Hematopoietic multipotent progenitor cell treated with erythropoietin and hydrocortisone succinate and interleukin-3 and kit ligand, for 17 days (in vitro differentiated cells): ENCODE results near the gene KRTAP2-3.
"Not testable (repeated sequence)": the region's sequence is repeated elsewhere in the genome, so short reads cannot be mapped to it uniquely, and the experiment has no call there.

Experiments used
- DNase-seq: peaks from one replicate; pipeline ENCODE4 v3.0.0-alpha.2; 2015; ENCODE audit warnings: low spot score

The KRTAP2-3 gene

DNA sequence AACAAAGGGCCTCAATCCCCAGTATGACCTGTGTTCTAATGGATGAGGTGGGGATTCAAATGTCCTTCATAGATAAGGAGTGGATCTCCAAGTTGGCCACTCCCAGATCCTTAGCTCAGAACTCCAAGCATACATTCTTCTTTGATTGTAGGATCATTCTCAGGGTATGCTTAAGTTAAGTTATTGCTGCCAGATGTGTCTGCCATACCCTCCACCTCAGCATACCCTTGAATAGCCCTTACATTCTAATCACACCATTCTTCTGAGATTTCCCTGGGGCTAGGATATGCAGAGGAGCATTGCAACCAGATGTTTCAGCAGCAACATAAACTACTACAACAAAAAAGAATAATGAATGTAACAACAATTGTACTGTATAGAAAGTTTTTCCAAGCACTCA, 7.4 kb upstream of the KRTAP2-3 start:
- DNase-seq = no peak

DNA sequence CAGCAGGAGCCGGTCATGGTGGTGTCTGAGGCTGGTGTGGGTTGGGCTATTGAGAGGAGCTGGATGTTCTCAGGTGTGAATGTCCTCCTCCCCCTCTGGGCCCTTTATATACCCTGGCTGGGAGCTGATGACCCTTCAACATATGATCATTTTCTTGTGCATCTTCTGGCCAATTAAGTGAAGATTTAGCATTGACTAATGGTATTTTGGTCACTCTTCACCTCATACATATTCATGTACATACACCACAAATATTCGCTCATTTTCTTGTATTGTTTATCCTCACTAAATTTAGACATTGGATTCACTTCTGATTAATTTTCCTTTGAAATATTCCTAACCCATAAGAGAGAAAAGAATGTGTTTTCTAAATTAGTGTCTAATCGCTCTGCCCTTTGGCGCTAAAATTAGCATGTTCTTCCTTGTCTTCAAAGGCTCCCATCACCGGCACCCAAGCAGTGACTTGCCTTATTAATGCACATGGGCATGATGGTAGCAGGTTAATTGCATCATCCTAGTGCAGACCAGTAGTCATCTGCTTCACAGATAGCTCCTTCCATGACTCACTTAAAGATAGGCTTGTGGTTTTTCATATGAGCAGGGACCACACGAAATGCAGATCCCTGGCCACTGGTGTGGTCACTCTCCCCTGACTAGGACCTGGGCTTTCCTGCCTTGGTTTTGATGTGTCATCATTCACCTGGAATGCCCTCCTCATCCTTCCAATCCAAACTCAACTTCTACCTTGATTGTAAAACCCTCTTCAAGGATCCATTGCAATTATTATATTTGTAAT, 6.1 kb upstream of the KRTAP2-3 start, which contains the start of gene KRTAP2-4:
Gene KRTAP2-4 (minus strand): TSS at position 51 of the 796 bp plus-strand sequence. CDS start 34 bp downstream, at position 17.
- no peak for DNase-seq

DNA sequence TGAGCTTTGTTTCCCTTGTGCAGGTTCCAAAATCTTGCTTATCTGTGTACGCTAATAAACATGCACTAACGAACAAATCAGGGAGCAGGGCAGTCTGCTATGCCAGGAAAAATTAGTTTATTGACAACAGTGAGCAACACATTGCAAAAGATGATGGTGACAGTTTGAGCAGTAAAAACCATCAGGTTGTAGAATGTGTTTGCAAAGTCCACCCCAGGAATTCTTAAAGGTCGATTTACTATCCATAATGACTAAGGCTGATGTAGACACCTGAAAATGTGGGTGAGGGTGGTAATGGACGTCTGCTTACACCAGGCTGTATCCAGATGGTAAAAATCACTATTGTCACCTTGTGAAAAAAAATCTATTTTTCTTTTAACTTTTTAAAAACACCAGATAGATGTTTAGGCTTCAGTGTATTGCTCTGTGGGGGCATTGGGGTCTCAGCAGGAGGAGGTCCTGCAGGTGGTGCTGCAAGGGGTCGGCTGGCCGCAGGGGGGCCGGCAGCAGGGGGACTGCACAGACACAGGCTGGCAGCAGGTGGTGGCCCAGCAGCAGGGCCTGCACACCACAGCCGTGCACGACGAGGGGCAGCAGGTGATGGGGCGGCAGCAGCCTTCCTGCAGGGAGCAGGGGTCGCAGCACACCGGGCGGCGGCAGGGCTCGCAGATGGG, 5.2 kb upstream of the KRTAP2-3 start:
- DNase-seq = not testable (repeated sequence)

DNA sequence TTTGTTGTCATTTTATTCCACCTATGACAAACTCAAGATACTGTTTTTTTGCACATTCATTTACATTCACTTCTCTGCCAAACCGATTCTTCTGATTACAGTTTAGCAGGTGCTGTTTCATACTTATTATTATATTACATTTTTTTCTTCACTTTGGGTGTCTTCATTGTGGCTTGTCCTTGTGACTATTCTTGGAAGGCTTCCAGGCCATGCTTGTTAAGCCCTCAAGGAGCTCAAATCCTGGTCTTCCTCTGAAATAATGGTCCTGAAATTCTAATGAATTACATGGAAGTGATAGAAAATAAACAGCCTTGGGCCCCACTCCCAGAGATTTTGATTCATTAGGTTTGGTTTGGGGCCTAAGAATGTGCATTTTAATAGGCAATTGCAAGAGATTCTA, 4.4 kb upstream of the KRTAP2-3 start:
- no peak for DNase-seq

DNA sequence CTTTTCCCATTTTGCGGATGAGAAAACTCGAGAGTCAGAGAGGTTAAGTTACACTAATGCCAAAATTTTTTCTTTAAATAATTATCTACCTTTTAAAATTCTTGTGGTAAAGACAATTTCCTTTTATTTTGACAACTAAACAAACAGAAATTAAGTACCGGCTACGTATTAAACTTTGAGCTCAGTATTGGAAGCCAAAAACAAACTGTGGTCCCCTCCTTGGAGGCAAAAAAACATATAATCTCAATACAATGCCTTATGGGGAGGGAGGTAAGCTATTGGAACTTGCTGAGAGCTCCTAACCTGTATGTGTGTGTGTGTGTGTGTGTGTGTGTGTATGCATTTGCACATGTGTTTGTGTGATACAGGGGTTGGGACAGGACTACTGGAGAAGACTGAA, 3.5 kb upstream of the KRTAP2-3 start:
- DNase-seq = no peak

DNA sequence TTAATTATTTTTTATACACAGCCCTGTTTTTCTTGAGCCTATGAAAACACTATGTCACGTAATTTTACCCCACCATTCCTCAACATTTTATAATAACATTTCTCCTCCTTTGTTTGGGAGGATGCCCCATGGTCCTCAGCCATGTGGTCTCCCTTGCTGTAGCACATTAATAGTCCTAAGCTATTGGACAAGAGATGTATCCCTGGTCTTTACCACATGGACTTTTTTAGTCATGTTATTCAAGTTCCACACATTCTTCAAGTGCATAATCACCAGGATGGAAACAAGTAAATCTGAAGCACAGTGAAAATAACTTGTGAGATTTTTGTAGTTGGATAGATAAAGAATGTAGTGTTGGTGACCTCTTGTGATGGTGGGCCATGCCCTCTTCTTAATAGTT, 2.0 kb upstream of the KRTAP2-3 start:
- no peak for DNase-seq

DNA sequence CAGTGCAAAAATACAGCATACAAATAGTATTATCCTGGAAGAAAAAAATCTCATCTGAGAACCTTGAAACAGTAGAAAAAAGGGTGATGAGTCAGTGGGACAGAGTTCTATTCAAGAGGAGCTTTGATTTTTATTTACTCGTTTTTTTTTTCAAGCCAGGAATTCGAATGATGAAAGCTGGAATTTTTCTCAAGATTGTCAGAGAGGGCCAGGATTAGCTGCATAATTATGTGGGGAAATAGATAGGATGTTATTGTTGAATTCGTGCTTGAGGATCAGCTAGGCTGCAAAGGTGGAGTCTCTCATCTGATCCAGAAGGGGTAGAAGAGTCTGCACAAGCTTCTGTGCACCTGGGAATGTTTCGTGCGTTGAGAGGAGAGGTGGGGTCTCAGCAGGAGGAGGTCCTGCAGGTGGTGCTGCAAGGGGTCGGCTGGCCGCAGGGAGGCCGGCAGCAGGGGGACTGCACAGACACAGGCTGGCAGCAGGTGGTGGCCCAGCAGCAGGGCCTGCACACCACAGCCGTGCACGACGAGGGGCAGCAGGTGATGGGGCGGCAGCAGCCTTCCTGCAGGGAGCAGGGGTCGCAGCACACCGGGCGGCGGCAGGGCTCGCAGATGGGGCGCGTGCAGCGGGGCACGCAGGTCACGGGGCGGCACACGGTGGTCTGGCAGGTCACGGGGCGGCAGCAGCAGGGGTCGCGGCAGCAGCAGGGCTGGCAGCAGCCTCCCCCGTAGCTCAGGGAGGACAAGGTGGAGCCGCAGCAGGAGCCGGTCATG, 450 bp downstream of the KRTAP2-3 start:
- not testable (repeated sequence) for DNase-seq

DNA sequence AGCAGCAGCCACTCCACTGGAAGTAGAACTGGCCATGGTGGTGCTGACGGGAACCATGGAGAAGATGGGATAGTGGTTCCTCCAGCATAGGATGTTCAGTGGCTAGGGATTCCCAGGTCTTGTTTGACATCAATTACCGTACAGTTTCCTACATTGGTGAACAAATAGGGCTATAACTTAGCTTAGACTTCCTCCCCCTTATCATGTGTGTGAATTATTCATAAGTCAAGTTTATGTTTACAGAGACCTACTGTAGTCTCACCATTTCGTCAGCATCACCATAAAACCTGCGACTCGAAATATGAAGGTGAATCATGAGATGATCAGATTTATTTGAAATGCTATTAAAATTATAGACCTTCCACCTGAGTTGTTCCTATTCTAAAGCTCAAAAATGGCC, 1.2 kb downstream of the KRTAP2-3 start:
- no peak for DNase-seq

DNA sequence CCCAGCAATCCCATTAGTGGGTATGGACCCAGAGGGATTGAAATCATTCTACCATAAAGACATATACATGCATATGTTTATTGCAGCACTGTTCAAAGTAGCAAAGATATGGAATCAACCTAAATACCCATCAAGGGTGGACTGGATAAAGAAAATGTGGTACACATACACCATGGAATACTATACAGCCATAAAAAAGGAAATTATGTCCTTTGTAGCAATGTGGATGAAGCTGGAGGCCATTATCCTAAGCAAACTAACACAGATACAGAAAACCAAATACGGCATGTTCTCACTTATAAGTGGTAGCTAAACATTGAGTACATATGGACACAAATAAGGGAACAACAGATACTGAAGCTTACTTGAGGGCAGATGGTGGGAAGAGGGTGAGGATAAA, 2.4 kb downstream of the KRTAP2-3 start:
- DNase-seq = no peak

DNA sequence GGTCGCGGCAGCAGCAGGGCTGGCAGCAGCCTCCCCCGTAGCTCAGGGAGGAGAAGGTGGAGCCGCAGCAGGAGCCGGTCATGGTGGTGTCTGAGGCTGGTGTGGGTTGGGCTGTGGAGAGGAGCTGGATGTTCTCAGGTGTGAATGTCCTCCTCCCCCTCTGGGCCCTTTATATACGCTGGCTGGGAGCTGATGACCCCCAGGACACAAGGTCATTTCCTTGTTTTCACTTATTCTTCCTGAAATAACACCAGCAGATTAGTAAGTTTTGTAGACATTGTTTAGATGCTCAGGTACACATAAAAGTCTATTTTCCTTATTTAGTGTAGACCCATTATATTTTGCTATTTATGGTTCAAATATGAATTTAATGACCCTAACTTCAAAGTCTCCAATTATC, 4.8 kb downstream of the KRTAP2-3 start, which contains the start of gene KRTAP2-2:
Gene KRTAP2-2 (minus strand): TSS at position 101 of the 400 bp plus-strand sequence. CDS start 19 bp downstream, at position 82.
- DNase-seq = not testable (repeated sequence)

DNA sequence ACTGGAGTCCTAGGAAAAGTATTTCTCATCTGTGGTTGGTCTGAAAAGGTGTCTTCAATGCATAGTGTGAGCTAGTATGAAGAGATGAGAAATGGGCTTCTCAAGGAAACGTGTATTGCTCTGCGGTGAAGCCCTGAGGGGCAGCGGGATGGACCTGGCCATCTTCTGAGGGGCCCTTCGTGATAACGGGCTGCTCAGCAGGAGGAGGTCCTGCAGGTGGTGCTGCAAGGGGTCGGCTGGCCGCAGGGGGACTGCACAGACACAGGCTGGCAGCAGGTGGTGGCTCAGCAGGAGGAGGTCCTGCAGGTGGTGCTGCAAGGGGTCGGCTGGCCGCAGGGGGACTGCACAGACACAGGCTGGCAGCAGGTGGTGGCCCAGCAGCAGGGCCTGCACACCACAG, 5.4 kb downstream of the KRTAP2-3 start:
- not testable (repeated sequence) for DNase-seq

DNA sequence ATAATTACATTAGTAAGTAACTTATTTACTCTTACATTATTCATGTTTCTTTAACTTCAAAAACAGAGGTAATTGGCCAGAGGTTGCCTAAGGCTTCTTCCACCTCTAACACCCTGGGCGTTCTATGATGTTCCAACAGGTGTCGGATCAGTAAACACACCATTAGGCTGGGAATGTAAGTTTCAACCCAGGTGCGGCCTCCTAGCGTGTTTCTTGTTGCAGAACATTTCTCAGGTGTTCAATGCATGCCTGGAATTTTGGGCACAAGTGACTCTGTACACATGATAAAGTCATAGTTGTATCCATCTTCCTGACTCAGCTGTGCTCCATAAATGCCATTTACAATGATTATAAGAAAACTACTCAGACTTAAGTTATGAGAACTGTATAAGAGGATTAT, 5.9 kb downstream of the KRTAP2-3 start:
- no peak for DNase-seq

DNA sequence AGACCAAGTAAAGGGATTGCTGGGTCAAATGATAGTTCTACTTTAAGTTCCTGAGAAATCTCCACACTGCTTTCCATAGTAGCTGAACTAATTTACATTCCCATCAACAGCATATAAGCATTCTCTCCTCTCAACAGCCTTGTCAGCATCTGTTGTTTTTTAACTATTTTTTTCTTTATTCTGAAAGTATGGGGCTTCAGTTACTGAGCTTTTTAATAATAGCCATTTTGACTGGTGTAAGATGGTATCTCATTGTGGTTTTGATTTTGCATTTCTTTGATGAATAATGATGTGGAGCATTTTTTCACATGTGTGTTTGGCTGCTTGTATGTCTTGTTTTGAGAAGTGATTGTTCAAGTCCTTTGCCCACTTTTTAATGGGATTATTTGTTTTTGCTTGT, 7.3 kb downstream of the KRTAP2-3 start:
- no peak for DNase-seq

DNA sequence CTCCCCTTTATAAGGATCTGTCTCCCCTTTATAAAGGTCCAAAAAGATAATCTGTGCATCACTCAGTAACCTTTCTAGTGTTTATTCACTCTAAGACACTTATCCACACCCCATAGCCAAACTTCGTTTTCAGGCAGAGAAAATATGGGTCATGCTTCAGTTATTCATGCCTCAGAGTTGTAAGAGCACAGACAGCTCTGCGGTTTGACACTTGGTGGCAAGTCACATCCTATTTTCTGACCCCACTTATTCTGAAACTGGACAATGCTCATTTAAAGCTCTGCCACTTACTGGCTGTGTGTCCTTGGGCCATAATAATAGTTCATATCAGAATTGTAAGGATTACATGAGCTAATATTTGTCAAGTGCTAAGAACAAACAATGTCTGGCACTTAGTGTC, 10.8 kb downstream of the KRTAP2-3 start:
- DNase-seq = no peak

DNA sequence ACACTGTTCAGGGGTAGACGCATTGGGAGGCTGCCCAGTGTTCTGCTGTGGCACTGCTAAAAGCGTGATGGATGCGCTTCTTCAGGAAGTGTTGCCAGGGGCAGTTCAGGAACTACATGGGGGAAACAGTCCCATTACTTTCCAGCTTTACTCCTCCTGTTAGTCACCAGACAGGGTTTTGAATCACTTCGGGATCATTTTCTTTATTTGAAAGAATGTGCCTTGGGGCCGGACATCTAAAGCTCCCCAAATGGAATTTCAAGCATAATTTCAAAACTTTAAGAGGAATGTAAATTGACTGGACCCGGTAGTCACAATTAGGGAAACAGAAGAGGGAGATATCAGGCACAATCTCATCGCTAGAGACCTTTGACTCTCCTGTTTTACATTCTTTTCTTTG, 11.5 kb downstream of the KRTAP2-3 start:
- no peak for DNase-seq

DNA sequence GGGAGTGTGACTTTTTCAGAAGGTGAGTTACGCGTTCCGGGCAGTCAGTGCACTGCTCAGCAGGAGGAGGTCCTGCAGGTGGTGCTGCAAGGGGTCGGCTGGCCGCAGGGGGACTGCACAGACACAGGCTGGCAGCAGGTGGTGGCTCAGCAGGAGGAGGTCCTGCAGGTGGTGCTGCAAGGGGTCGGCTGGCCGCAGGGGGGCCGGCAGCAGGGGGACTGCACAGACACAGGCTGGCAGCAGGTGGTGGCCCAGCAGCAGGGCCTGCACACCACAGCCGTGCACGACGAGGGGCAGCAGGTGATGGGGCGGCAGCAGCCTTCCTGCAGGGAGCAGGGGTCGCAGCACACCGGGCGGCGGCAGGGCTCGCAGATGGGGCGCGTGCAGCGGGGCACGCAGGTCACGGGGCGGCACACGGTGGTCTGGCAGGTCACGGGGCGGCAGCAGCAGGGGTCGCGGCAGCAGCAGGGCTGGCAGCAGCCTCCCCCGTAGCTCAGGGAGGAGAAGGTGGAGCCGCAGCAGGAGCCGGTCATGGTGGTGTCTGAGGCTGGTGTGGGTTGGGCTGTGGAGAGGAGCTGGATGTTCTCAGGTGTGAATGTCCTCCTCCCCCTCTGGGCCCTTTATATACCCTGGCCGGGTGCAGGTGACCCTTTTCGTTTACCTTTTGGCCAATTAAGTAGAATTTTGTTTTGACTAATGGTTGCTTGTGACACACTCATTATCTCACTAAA, 13.0 kb downstream of the KRTAP2-3 start, which contains the start of gene KRTAP2-1:
Gene KRTAP2-1 (minus strand): TSS at position 582 of the 731 bp plus-strand sequence. CDS start 49 bp downstream, at position 533.
- not testable (repeated sequence) for DNase-seq

DNA sequence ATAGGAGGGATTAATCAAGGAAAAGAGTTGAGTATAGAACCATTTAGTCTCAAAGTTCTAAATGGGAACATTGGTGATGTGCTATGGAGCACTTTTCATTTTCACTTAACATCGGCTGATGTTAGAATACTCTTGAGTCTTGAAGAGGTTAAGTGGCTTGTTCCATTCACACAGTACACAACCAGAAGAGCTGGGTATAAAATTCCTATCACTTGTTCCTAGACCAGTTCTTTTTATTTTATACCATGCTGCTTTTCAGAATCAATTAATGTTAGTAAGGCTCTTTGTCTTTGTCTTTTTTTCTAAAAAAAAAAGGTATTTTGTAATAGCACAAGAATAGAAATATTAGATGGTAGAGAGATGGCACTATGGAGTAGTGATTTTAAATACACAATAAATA, 17.0 kb downstream of the KRTAP2-3 start:
- no peak for DNase-seq

DNA sequence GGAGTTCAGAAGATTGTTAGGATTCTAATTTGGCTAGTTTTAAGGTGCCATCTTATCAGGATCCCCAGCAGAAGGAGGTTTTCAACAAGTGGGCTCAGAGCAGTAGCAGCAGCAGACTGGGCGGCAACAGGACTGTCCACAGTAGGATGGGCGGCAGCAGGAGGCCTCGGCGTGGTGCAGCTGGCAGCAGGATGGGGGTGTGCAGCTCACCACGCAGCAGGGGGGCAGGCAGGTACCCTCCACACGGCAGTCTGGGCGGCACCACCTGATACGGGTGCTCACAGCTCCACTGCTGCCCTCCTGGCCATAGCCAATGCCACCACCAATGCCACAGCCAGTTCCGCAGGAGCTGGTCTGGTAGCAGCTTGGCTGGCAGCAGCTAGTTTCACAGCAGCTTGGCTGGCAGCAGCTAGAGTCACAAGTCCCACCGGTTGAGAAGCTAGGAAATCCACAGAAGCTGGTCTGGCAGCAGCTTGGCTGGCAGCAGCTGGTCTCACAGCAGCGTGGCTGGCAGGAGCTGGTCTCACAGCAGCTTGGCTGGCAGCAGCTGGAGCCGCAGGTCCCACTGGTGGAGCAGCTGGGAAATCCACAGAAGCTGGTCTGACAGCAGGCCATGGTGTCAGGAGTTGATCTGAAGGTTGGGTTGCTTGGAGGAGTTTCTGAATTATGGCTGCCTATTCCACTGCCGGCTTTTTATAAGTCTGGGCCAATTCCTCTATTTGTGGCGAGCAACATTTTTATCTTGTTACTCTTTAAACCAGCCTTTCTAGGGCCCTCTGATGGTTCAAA, 18.9 kb downstream of the KRTAP2-3 start, which contains the start of gene KRTAP1-1:
Gene KRTAP1-1 (minus strand): TSS at position 668 of the 789 bp plus-strand sequence. CDS start 53 bp downstream, at position 615.
- not testable (repeated sequence) for DNase-seq

DNA sequence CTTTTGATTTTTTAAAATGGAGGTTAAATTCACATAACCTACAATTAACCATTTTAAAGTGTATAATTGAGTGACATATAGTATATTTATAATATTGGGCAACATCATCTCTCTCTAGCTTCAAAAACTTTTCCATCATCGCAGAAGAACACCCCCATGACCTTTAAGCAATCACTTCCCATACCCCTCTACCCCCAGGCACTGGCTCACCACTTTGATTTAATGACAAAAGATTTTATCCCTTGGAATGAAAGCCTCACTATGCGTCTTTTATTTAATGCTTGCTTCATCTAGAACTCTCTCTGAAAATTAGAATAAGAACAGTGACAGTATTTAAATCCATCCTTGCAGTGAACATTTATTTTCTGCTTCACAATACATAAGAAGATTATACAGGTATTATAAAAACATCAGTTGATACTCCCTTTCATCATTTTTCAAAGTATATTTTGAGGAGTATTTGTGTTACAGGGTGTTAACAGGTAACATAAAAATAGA, 22.0 kb downstream of the KRTAP2-3 start:
- no peak for DNase-seq

DNA sequence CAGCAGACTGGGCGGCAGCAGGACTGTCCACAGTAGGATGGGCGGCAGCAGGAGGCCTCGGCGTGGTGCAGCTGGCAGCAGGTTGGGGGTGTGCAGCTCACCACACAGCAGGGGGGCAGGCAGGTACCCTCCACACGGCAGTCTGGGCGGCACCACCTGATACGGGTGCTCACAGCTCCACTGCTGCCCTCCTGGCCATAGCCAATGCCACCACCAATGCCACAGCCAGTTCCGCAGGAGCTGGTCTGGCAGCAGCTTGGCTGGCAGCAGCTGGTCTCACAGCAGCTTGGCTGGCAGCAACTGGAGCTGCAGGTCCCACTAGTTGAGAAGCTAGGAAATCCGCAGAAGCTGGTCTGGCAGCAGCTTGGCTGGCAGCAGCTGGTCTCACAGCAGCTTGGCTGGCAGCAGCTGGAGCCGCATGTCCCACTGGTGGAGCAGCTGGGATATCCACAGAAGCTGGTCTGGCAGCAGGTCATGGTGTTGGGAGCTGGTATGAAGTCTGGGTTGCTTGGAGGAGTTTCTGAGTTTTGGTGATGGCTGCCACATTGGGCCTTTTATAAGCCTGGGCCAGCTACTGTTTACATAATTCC, 25.5 kb downstream of the KRTAP2-3 start, which contains the start of gene KRTAP1-3:
Gene KRTAP1-3 (minus strand): TSS at position 529 of the 590 bp plus-strand sequence. CDS start 53 bp downstream, at position 476.
- not testable (repeated sequence) for DNase-seq
